Umbilical cord (tissue), 2 donors: ENCODE data around the gene PCP2. TPM values are rescaled to one million over a fixed set of nuclear protein-coding genes. Genes with fewer than 3 reads are reported as not detected.
A peak's percentile ranks its signal among the peaks of the same experiment; 100 is the strongest.
"Not testable (repeated sequence)": the region's sequence is repeated elsewhere in the genome, so short reads cannot be mapped to it uniquely, and the experiment has no call there.

Experiments
- DNase-seq: peaks from one replicate; pipeline ENCODE4 v3.0.0-alpha.2; 2015; ENCODE audit warnings: low spot score
- total RNA-seq: library from RNA; depleted of rRNA; stranded (reverse); fragments of >200 nt; gene quantifications from one replicate; pipeline ENCODE4 v1.2.3, GENCODE V29; 2014; ENCODE audit warnings: low replicate concordance; ENCODE audit not compliant: insufficient read depth

Gene PCP2
- total RNA-seq, 1 donor from 2014 or later = not detected

DNA sequence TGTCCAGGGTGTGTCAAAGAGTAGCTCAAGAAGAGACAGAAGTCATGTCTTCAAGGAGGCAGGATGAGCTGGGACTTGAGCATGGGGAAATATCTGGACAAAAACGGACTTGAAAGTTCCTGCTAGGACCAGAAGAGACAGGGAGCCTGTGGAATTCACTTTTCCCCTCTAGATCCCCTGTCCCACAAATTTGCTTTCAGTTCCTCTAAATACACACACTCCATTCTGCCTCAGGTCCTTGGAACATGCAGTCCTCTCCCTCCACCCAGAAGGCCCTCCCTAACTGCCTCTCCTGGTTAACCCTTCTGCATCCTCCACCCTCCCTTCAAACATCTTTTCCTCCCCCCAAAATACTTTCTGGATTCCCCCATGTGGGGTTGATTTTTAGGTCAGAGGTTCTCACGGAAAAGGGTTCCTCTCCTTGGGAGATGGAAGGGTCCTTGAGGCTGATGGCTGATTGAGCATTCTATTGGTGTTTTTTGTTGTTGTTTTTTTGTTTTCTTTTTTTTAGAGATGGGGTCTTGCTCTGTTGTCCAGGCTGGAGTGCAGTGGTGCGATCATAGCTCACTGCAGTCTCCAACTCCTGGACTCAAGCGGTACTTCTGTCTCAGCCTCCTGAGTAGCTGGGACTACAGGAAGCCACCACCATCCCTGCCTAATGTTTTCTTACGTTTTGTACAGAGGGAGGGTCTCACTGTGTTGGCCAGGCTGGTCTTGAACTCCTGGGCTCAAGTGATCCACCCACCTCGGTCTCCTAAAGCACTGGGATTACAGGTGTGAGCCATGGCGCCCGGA is 28.4 kb upstream of the PCP2 start:
- DNase-seq = no peak

DNA sequence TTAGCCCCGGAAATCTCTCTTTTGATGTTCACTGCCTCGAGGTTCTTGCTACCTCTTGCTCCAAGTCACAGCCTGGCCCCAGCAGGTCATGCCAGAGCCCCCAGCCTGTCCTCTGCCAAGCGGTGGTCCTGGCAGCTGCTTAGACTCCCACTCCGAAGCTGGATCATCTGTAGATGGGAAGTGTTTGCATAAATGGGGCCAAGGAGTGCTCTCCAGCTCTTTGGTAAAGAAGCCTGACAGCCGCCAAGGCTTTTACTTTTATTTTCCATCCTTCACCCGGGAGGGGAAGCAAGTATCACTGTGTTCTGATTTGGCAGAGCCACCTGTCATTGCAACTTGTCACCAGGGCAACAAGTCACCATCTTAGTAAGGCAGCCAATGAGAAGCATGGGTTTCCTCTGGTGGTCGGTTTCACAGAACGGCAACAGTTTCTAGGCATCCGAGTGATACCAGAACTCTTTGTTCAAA is 24.7 kb upstream of the PCP2 start:
- DNase-seq = no peak

DNA sequence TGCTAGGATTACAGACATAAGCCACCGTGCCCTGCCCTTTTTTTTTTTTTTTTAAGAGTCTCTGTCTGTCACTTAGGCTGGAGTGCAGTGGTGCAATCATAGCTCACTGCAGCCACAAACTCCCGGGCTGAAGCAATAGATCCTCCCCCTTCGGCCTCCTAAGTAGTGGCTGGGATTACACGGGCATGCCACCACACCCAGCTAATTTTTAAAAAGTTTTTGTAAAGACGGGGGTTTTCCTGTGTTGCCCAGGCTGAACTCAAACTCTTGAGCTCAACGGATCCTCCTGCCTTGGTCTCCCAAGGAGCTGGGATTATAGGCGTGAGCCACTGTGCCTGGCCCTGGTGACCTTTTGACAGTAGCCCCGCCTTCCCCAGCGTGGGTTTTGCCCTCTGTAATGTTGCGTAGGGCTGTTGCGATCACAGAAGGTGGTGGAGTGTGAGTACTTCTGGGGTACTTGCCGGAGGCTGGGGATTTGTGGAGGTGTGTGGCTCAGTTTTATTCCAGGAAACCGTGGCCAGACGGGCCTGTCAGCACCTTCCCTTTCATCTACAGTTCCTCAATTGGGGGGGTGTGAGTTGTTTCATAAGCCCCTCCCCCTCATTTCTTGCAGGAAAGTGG is 23.7 kb upstream of the PCP2 start:
- DNase-seq = peak; percentile 35

DNA sequence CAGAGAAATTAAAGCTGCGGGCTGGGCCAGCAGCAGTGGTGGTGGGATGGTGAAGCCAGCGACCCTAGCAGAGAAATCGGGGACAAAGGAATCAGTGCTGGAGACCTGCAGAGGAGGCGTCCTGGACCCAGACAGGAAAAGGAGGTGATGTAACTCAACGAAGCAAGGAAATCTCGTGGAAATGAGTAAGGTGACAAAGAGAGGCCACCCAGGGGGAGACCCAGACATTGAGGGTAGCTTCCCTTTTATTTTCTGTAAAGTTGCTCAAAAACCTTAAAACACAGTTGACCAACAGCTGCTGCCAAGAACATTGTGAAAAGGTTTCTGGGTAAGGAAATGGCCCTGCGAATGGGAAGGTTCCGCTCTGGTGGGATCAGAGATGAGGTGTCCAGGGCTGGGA is 22.1 kb upstream of the PCP2 start:
- no peak for DNase-seq

DNA sequence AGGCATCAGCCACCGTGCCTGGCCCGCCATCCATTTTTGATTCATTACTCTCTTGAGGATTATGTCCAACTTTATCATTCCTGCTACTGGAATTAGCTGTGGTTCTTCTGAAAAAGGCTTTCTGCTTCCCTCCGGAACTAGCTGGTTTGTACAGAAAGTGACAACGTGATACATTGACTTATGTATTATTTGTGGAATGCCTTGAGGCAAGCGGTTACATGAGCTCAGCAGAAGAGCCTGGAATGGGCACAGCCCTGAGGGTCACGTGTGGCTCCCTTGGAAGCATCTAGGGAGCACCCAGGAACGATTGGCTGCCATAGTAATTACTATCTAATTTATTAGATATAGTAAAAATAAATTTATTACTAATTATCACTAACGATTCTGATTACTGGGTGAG is 20.9 kb upstream of the PCP2 start:
- no peak for DNase-seq

DNA sequence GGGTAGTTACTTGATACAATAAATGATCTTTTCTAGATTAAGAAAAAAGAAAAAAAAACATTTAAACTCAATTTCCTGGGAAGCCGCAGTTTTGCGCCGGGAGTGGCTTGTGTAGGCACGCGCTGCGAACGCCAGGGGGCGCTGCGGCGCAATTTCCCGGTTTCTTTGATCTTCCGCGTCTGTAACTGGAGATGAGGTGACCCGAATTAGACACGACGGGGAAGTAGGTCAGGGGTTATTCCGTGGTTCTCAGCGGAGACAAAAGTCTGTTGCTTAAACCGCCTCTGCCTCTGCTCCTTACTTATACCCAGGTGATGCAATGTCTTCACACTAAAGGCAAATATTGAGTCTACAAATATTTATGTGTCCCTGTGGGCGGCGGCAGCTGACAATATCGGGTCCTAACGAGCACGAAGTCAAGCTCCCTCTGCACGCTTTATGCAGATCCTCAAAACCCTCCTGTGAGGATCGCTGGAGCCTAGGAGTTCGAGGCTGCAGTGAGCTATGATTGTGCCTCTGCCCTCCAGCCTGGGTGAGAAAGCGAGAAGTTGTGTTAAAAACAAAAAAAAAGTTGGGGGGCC is 18.6 kb upstream of the PCP2 start:
- DNase-seq = peak; percentile 77

DNA sequence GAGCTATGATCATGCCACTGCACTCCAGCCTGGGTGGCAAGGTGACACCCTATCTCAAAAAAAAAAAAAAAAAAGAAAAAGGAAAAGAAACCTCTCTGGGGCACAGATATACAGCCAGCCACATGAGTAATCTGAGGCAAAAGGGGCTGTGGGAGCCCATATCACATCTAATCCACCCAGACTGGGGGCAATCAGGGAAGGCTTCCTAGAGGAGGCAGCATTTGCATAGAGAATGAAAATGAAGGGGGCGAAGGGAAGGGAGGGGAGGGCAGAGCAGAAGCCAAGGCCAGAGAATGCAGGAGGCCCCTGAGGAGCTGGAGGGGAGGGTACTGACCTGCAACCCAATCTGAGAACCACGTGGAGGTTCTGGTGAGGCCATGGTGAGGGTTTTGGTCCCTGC is 16.6 kb upstream of the PCP2 start:
- DNase-seq = no peak

DNA sequence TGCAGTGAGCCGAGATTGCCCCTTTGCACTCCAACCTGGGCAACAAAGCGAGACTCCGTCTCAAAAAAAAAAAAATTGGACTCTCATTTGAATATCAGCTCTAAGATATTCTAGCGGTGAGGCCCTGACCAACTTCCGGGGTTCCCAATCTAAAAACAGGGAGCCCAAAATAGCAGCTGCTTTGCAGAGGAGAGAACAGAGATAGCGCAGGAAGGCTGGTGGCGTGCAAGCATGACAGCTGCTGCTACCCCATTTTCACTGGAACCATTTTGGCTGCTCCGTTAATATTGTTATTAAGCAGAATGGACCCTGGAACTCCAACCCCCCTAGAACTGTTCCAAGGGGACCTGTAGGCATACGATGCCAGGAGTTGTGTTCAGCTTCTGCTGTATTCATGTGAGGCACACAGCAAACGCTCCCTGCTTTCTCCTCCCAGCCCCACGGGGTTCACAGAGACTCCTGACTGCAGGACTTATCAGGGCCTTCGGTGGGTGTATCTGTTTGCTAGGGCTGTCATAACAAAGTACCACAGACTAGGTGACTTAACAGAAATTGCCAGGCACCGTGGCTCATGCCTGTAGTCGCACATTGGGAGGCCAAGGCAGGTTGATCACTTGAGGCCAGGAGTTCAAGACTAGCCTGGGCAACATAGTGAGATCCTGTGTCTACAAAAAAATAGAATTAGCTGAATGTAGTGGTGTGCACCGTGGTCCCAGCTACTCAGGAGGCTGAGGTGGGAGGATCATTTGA is 14.9 kb upstream of the PCP2 start:
- DNase-seq = no peak

DNA sequence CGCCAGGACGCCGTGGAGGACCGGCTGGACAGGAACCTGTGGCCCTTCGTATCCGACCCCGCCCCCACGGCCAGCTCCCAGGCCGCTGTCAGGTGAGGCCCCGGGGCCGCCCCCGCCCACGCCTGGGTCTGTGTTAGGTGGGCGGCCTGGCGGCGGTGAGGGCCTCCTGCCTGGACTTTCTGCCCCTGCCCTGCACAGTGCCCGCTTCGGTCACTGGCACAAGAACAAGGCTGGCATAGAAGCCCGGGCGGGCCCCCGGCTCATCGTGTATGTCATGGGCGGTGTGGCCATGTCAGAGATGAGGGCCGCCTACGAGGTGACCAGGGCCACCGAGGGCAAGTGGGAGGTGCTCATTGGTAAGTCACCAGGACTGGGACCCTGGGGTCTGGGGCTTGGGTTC is 13.6 kb upstream of the PCP2 start:
- no peak for DNase-seq

DNA sequence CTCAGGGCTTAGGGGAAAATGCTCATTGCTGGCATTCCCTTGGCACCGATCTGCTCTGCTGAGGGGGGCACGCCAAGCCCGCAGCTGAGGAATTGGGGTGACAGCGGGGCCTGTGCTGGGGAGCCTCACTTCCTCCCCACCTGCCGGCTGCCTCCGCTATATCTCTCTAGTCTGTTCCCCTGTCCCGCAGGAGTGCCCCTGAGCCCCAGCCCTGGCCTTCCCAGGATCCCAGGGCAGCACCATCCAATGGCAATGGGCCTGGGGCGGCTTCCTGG is 12.8 kb upstream of the PCP2 start:
- no peak for DNase-seq

DNA sequence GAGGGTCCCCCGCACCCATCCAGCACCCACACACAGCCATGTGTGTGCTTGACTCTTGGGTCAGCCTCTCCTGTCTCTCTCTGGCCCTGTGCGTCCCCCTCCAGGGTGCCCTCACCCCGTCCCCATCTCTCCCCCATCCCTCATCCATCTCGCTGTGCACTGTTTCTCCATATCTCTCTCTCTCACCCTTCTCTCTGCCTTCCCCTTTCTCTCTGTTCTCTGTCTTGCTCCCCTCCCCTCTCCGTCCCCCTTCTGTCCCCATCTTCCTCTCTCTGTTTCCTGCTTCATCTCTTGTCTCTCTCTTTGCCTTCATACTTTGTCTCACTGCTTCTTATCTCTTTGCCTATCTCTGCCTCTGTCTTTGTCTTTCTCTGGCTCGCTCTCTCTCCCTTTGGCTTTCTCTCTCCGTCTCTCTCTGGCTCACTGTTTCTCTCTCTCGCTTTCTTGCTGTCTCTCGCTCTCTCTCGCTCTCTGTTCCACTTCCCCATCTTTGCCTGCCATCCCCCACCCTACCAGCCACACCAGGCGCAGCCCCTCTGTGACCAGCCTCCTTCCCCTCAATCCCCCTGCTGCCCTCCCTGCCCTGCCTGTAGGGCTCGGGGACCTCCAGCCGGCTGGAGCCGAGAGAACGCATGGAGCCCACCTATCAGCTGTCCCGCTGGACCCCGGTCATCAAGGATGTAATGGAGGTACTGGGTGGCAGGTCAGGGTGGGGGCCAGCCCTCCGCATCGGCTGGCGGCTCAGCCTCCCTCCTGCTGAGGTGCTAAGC is 12.3 kb upstream of the PCP2 start:
- DNase-seq = no peak

DNA sequence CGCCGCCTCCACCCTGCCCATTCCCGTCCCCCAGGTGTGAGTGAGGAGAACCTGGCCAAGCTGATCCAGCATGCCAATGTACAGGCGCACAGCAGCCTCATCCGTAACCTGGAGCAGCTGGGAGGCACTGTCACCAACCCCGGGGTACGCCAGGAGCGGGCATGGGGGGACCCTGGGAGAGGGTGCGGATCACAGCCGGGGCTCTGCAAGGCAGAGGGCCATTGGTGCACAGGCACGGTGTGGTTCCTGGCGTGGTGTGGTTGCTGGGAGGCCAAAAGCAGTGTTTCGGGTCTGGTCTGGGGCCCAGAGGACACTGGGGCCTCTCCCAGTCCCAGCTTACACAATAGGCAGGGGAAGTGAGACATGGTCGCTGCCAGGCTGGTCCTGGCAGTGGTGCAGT is 11.6 kb upstream of the PCP2 start:
- DNase-seq = no peak

DNA sequence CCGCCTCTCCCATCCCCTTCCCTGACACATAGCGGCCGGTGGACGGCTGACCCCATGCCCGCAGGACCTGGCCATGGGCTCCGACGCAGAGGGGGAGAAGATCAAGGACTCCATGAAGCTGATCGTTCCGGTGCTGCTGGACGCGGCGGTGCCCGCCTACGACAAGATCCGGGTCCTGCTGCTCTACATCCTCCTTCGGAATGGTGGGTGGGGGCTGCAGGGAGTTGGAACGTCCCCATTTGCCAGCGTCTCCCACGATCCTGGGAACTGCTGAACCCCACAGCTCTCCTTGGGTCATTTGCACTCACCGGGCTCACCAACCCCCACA is 11.0 kb upstream of the PCP2 start:
- no peak for DNase-seq

DNA sequence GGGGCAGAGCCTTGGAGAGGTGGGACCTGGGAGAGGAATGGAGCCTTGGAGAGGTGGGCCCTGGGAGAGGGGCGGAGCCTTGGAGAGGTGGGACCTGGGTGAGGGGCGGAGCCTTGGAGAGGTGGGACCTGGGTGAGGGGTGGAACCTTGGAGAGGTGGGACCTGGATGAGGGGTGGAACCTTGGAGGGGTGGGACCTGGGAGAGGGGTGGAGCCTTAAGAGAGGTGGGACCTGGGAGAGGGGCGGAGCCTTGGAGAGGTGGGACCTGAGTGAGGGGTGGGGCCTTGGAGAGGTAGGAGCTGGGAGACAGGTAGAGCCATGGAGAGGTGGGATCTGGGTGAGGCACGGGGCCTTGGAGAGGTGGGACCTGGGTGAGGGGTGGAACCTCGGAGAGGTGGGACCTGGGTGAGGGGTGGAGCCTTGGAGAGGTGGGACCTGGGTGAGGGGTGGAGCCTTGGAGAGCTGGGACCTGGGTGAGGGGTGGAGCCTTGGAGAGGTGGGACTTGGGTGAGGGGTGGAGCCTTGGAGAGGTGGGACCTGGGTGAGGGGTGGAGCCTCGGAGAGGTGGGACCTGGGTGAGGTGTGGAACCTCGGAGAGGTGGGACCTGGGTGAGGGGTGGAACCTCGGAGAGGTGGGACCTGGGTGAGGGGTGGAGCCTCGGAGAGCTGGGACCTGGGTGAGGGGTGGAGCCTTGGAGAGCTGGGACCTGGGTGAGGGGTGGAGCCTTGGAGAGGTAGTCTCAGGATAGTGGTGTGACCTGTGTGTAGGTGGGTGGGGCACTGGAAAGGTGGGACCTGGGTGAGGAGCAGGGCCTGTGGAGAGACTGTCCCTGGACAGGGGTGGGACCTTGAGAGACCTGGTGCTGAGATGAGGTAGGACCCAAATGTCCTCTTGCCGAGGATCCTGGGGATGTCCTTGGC is 10.4 kb upstream of the PCP2 start:
- DNase-seq = not testable (repeated sequence)

DNA sequence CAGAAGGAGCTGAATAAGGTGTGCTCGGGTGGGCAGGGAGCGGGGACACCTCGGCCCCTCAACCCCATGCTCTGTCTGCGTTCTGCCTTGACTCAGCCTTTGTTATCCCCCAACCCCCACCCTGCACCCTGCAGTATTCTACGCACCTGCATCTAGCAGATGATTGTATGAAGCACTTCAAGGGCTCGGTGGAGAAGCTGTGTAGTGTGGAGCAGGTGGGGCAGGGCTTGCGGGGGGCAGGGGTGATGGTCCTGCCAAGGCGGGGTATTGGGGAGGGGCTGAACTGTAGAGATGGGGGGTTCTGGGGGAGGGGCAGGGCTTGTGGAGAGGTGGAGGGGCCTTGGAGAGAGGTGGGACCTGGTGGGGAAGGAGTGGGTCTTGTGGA is 9.5 kb upstream of the PCP2 start:
- DNase-seq = no peak

DNA sequence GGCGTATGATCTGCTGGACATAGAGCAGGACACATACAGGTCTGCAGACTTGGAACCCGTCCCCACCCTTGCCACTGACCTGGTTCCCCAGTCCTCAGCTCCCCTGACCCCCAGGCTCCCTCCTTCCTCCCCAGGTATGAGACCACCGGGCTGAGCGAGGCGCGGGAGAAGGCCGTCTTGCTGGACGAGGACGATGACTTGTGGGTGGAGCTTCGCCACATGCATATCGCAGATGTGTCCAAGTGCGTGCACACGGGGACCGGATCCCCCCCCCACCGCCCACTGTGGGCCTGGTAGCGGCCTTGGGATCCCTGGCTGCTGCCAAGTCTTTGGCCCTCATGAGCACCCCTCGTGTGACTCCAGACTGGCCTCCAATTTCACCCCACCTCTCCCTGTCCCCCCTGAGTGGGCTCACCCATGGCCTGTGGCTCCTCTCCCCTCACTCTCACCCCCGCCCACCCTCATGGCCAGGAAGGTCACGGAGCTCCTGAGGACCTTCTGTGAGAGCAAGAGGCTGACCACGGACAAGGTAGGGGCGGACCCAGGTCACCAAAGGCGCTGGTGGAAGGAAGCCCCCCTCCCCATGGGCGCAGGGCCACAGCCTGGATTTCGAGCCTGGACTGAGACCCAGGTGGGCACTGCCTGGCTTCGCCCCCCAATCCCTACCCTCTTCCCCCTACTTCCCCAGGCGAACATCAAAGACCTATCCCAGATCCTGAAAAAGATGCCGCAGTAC is 8.9 kb upstream of the PCP2 start:
- no peak for DNase-seq

DNA sequence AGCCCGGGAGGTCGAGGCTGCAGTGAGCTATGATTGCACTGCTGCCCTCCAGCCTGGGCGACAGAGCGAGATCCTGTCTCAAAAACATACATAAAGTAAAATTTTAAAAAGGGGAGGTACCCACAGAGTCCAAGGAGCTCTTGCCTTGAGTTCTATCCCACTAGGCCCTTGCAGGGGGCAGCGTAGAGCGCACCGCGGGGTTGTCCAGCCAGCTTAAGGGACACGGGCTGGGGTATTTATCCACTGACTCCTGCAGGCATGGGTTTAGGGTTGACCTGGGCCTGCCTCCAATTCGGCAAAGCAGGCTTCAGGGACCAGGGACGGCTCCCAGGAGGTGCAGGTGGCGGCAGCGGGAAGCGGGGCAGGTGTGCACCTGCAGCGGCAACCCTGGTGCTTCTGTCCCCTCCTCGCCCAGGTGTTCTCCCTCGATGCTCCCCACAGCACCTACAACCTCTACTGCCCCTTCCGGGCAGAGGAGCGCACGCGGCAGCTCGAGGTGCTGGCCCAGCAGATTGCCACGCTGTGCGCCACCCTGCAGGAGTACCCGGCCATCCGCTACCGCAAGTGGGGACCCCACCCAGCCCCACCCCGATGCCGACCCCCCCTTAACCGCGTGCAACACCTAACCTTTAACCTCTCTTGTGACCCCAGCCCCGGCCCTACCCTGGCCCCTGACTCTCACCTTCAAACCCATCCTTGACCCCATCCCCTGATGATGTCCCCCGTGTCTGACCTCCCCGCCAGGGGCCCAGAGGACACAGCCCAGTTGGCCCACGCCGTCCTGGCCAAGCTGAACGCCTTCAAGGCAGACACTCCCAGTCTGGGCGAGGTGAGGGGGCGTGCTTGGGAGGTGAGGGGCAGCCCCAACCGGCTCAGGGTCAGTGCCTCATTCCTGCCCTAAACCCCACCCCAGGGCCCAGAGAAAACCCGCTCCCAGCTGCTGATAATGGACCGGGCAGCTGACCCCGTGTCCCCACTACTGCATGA is 8.1 kb upstream of the PCP2 start:
- no peak for DNase-seq

DNA sequence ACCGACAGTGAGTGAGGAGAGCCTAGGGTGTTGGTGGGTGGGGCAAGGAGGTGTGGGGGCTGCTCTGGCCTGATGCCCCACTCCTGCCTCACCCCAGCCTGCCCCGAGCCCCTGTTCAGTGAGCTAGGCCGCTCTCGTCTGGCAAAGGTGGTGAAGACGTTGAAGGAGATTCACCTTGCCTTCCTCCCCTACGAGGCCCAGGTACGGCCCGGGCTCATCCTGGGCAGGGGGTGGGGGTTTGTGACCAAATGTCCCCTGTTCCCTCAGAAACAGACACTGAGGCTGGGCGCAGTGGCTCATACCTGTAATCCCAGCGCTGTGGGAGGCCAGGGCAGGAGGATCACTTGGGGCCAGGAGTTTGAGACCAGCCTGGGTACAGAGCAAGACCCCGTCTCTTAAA is 7.3 kb upstream of the PCP2 start:
- DNase-seq = no peak

DNA sequence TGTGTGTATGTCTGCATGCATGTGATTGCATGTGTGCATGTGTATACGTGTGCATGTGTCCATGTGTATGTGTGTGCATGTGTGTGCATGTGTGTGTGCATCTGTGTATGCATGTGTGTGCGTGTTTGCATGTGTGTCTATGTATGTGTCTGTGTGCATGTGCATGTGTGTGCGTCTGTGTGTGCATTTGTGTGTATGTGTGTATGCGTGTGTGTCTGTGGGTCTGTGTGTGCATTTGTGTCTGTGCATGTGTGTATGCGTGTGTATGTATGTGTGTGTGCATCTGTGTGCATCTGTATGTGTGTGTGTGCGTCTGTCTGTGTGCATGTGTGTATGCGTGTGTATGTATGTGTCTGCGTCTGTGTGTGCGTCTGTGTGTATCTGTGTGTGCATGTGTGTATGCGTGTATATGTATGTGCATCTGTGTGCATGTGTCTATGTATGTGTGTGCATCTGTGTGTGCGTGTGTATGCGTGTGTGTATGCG is 6.4 kb upstream of the PCP2 start:
- DNase-seq = no peak
